ENCODE results near the gene DNAH1.

DNA sequence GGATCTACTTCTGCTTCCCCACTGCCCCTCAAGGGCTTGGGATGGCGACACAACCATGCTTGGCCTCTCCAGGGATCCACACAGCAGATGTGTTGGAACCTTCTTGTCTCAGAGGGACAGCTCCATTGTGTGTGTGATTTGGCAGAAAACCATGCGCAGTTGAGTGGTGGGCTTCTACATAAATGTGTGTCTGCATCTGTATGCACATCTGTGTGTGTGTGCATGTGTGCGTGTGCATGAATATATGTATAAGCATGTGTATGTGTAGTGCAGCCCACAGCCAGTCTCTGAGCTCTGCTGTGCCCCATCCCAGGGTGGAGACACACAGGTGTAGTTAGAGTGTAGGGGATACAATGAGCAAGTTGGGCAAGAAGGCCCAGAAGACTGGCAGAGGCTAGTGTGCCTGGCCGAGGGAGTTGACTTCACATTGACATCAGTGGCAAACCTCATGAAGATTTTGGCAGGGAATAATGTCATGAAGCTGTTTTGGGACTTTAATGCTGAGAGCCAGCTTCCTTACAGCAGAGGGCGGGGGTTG is 20.4 kb upstream of the DNAH1 start:
- TF ChIP-seq EZH2 (optimal IDR thresholded peaks at IDR 0.05; ENCODE audit: low read depth, low read length): no peak
- TF ChIP-seq CTCF (IDR thresholded peaks at IDR 0.05; ENCODE audit: low read length): no peak
